GM23338 (cell line): Measurements from ENCODE around the gene PNPLA3. TPM values are rescaled to one million over a fixed set of nuclear protein-coding genes. Genes with fewer than 3 reads are reported as not detected.

Experiments used
- ATAC-seq: fragments of 200-7000 bp; cut with Tn5 transposase; 3 replicates; pipeline ENCODE4 v1.9.1; 2020
- DNase-seq: peaks from one replicate; pipeline ENCODE4 v3.0.0-alpha.2; 2015; ENCODE audit warnings: low spot score
- H2AFZ ChIP-seq: fragments of 200-600 bp; sonication (generic); 2 replicates; pipeline ENCODE4 v1.8.0; 2016; ENCODE audit warnings: antibody characterized with exemption, mild to moderate bottlenecking, moderate library complexity
- H3F3A ChIP-seq: fragments of 200-600 bp; sonication (generic); replicated peaks from 2 replicates; pipeline ENCODE4 v1.8.0; 2017; ENCODE audit warnings: antibody characterized with exemption, mixed run types, low read depth
- H3K27ac ChIP-seq: fragments of 200-600 bp; sonication (generic); 2 replicates; pipeline ENCODE4 v1.6.1; 2016; ENCODE audit warnings: low read depth
- H3K27me3 ChIP-seq: fragments of 200-600 bp; sonication (generic); 2 replicates; pipeline ENCODE4 v1.8.0; 2016; ENCODE audit warnings: mild to moderate bottlenecking, mixed run types, moderate library complexity; ENCODE audit not compliant: insufficient read depth
- H3K36me3 ChIP-seq: fragments of 200-600 bp; sonication (generic); 2 replicates; pipeline ENCODE4 v1.8.0; 2016; ENCODE audit warnings: mild to moderate bottlenecking; ENCODE audit not compliant: insufficient read depth
- H3K4me1 ChIP-seq: fragments of 200-600 bp; sonication (generic); 2 replicates; pipeline ENCODE4 v1.8.0; 2016; ENCODE audit warnings: mild to moderate bottlenecking, moderate library complexity; ENCODE audit not compliant: insufficient read depth
- H3K4me2 ChIP-seq: fragments of 200-600 bp; sonication (generic); 2 replicates; pipeline ENCODE4 v1.7.1; 2017; ENCODE audit warnings: mixed run types
- H3K4me3 ChIP-seq: fragments of 200-600 bp; sonication (generic); 2 replicates; pipeline ENCODE4 v1.6.1; 2016; ENCODE audit warnings: mixed run types
- H3K79me2 ChIP-seq: fragments of 200-600 bp; sonication (generic); replicated peaks from 2 replicates; pipeline ENCODE4 v1.8.0; 2017; ENCODE audit warnings: mild to moderate bottlenecking; ENCODE audit not compliant: insufficient read depth
- H3K9me2 ChIP-seq: fragments of 200-600 bp; sonication (generic); 2 replicates; pipeline ENCODE4 v1.8.0; 2017; ENCODE audit not compliant: insufficient read depth
- H4K20me1 ChIP-seq: fragments of 200-600 bp; sonication (generic); replicated peaks from 2 replicates; pipeline ENCODE4 v1.8.0; 2017; ENCODE audit warnings: mild to moderate bottlenecking; ENCODE audit not compliant: insufficient read depth
- H3K27ac Mint-ChIP-seq: 2 replicates; pipeline ENCODE4 v1.8.0; 2020; ENCODE audit warnings: inconsistent platforms, mild to moderate bottlenecking, moderate library complexity, mixed read lengths
- H3K27me3 Mint-ChIP-seq: 3 replicates; pipeline ENCODE4 v1.8.0; 2022; ENCODE audit warnings: low read depth, mild to moderate bottlenecking, moderate library complexity, mixed read lengths, inconsistent platforms; ENCODE audit not compliant: insufficient read depth, poor library complexity
- H3K36me3 Mint-ChIP-seq: 3 replicates; pipeline ENCODE4 v1.8.0; 2021; ENCODE audit warnings: low read depth, mild to moderate bottlenecking, inconsistent platforms, moderate library complexity, mixed read lengths
- H3K4me1 Mint-ChIP-seq: 3 replicates; pipeline ENCODE4 v1.8.0; 2020; ENCODE audit warnings: mild to moderate bottlenecking, inconsistent platforms, mixed read lengths
- H3K4me3 Mint-ChIP-seq: 3 replicates; pipeline ENCODE4 v1.8.0; 2021; ENCODE audit warnings: moderate library complexity, mild to moderate bottlenecking, inconsistent platforms, mixed read lengths
- H3K9me3 Mint-ChIP-seq: 3 replicates; pipeline ENCODE4 v1.8.0; 2020; ENCODE audit warnings: moderate library complexity, mild to moderate bottlenecking, inconsistent platforms, mixed read lengths
- CREB1 ChIP-seq: fragments of 250-450 bp; sonication (Bioruptor Pico); IDR thresholded peaks from 2 replicates; pipeline ENCODE4 v1.5.0; 2020; ENCODE audit warnings: low read depth, mild to moderate bottlenecking, moderate library complexity
- EZH2 ChIP-seq: fragments of 200-600 bp; sonication (generic); IDR thresholded peaks from one replicate; pipeline ENCODE4 v1.8.0; 2017; ENCODE audit warnings: antibody characterized with exemption, mild to moderate bottlenecking, low read depth; ENCODE audit not compliant: unreplicated experiment
- EZH2phosphoT487 ChIP-seq: fragments of 200-600 bp; sonication (generic); IDR thresholded peaks from one replicate; pipeline ENCODE4 v1.8.1; 2018; ENCODE audit warnings: antibody characterized with exemption; ENCODE audit not compliant: unreplicated experiment
- JUNB ChIP-seq: IDR thresholded peaks from one replicate; pipeline ENCODE4 v1.6.1; 2016; ENCODE audit warnings: antibody characterized with exemption; ENCODE audit not compliant: unreplicated experiment
- NANOG ChIP-seq: IDR thresholded peaks from 2 replicates; pipeline ENCODE4 v1.6.1; 2016; ENCODE audit warnings: antibody characterized with exemption, borderline replicate concordance
- STAT1 ChIP-seq: IDR thresholded peaks from one replicate; pipeline ENCODE4 v1.6.1; 2016; ENCODE audit warnings: antibody characterized with exemption; ENCODE audit not compliant: unreplicated experiment
- ZNF114 ChIP-seq: fragments of 250-450 bp; sonication (Bioruptor Pico); IDR thresholded peaks from 2 replicates; pipeline ENCODE4 v1.5.0; 2020; ENCODE audit warnings: mild to moderate bottlenecking, moderate library complexity
- ZNF462 ChIP-seq: fragments of 250-450 bp; sonication (Bioruptor Pico); IDR thresholded peaks from 2 replicates; pipeline ENCODE4 v1.5.0; 2020; ENCODE audit warnings: mild to moderate bottlenecking, moderate library complexity
- polyA plus RNA-seq: library from polyadenylated mRNA; unstranded; fragments of >200 nt; fragmentation: Nextera tagmentation; extraction: Ambion mirVana; gene quantifications from 2 replicates; pipeline ENCODE4 v1.2.1, GENCODE V29; 2016
- total RNA-seq: library from RNA; depleted of rRNA; stranded (reverse); fragments of >200 nt; shearing (Covaris generic); gene quantifications from 2 replicates; pipeline ENCODE4 v1.2.3, GENCODE V29; 2014
- TF ChIP-seq, protein P1 (sequence below), 2 experiments: fragments of 200-600 bp in 1 of 2; sonication (generic) in 1 of 2; conservative IDR thresholded peaks; 2 replicates each; pipeline versions ENCODE4 v1.5.1 to v1.6.1; 2016 to 2017; ENCODE audit warnings: antibody characterized with exemption in 2 of 2, low read depth in 2 of 2, mild to moderate bottlenecking in 2 of 2, moderate library complexity in 1 of 2
- TF ChIP-seq, protein P2 (sequence below): IDR thresholded peaks from 2 replicates; pipeline ENCODE4 v1.6.1; 2016; ENCODE audit warnings: antibody characterized with exemption

Gene PNPLA3
- total and polyA plus RNA-seq, 2 experiments from 2014 or later: 17.7 to 23.4 TPM

GRCh38 chr22:43971112-43971511 lies 47.5 kb downstream of the PNPLA3 start (continued):
- TF ChIP-seq, protein P1, sequence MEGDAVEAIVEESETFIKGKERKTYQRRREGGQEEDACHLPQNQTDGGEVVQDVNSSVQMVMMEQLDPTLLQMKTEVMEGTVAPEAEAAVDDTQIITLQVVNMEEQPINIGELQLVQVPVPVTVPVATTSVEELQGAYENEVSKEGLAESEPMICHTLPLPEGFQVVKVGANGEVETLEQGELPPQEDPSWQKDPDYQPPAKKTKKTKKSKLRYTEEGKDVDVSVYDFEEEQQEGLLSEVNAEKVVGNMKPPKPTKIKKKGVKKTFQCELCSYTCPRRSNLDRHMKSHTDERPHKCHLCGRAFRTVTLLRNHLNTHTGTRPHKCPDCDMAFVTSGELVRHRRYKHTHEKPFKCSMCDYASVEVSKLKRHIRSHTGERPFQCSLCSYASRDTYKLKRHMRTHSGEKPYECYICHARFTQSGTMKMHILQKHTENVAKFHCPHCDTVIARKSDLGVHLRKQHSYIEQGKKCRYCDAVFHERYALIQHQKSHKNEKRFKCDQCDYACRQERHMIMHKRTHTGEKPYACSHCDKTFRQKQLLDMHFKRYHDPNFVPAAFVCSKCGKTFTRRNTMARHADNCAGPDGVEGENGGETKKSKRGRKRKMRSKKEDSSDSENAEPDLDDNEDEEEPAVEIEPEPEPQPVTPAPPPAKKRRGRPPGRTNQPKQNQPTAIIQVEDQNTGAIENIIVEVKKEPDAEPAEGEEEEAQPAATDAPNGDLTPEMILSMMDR (conservative IDR thresholded peaks at IDR 0.05; ENCODE audit: low read depth in 2 of 2): no peak
- no peak for TF ChIP-seq EZH2phosphoT487
- TF ChIP-seq NANOG: no peak
- TF ChIP-seq ZNF462 (CRISPR knock-in tag): no peak
- no peak for TF ChIP-seq ZNF114 (CRISPR knock-in tag)
- no peak for TF ChIP-seq STAT1
- no peak for TF ChIP-seq EZH2

- ATAC-seq: no peak
- Histone ChIP-seq H3K27me3 (no peaks in the 10 kb centered on the region), H3K27ac (no peak overlapping the region), H3K4me3 (no peak overlapping the region), H3K79me2 (no peaks in the 10 kb centered on the region), H3K4me2 (no peak overlapping the region), H4K20me1 (no peaks in the 10 kb centered on the region; the same call in 1 of the 2 replicates), H3K4me1 (no peaks in the 10 kb centered on the region), H3F3A (no peaks in the 10 kb centered on the region), H2AFZ (no peak overlapping the region), H3K9me2 (no peaks in the 10 kb centered on the region), H3K36me3 (peaks cover 21% of the 10 kb centered on the region)
- H3K27ac Mint-ChIP-seq: no peak overlapping the region; the same call in 1 of the 2 replicates
- no peaks in the 10 kb centered on the region for H3K9me3 Mint-ChIP-seq
- TF ChIP-seq CREB1 (CRISPR knock-in tag): no peak
- no peak for TF ChIP-seq ZNF114 (CRISPR knock-in tag)
- TF ChIP-seq EZH2: no peak
- TF ChIP-seq NANOG: no peak
- TF ChIP-seq JUNB: no peak
- TF ChIP-seq, protein P2, sequence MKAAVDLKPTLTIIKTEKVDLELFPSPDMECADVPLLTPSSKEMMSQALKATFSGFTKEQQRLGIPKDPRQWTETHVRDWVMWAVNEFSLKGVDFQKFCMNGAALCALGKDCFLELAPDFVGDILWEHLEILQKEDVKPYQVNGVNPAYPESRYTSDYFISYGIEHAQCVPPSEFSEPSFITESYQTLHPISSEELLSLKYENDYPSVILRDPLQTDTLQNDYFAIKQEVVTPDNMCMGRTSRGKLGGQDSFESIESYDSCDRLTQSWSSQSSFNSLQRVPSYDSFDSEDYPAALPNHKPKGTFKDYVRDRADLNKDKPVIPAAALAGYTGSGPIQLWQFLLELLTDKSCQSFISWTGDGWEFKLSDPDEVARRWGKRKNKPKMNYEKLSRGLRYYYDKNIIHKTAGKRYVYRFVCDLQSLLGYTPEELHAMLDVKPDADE: no peak
- no peak for TF ChIP-seq EZH2phosphoT487
- DNase-seq: no peak
- H3K27me3 Mint-ChIP-seq: peaks cover 2% of the 10 kb centered on the region
- H3K4me3 Mint-ChIP-seq: no peak overlapping the region
- H3K36me3 Mint-ChIP-seq: peaks cover 66% of the 10 kb centered on the region
- no peaks in the 10 kb centered on the region for H3K4me1 Mint-ChIP-seq
Measured at GRCh38 chr22:43972931-43973462, 49.4 kb downstream of the PNPLA3 start.
